Adrenal gland (tissue), 5 donors: ENCODE data around the gene CELF2.

Experiments
- CTCF ChIP-seq, 6 experiments: fragments of 450-650 bp in 4 of 6; fragments of 200-600 bp in 2 of 6; sonication (generic) in 1 of 6; IDR thresholded peaks; 1 replicate in 5 of 6; 2 replicates in 1 of 6; pipeline versions ENCODE4 v1.5.1 to v1.8.0; 2016 to 2021; ENCODE audit warnings: antibody characterized with exemption in 6 of 6, mild to moderate bottlenecking in 2 of 6, moderate library complexity in 1 of 6
- POLR2A ChIP-seq, 2 donors: fragments of 450-650 bp; IDR thresholded peaks; one replicate each; pipeline ENCODE4 v1.6.1; 2017; ENCODE audit warnings: antibody characterized with exemption in 2 of 2, mild to moderate bottlenecking in 2 of 2, moderate library complexity in 1 of 2
- donor health status: DM: no; HTN: no; CAD: no.

DNA sequence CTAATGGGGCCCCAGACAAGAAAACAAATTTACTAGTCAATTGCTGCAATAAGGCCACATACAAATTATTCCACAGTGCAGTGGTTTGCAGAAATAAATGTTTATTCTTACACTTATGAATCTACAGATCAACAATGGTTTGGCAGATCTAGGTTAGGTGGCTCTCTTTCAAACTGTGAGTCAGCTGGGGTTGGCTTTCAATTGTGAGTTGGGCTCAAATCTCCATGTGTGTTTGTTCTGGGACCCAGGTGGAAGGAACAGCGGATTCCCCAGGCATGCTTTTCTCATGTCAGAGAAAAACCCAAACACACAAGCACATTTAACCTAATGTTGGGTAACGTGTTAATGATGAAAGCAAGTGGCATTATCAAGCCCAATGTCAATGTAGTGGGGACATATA lies 25.6 kb upstream of the CELF2 start:
- TF ChIP-seq CTCF (IDR thresholded peaks at IDR 0.05) (no peak), POLR2A (IDR thresholded peaks at IDR 0.05) (no peak)
